K562 (cell line): Measurements from ENCODE around the gene MTA1. TPM values are rescaled to one million over a fixed set of nuclear protein-coding genes. Genes with fewer than 3 reads are reported as not detected.

Experiments used
- ATAC-seq: fragments of 200-7000 bp; cut with Tn5 transposase; 3 replicates; pipeline ENCODE4 v1.9.1; 2020; ENCODE audit warnings: moderate library complexity
- BruUV-seq: library from RNA; stranded (reverse); fragments of 400-500 nt; replicated peaks from 2 replicates; lab custom pipeline; 2021; lab: Mats Ljungman, UMichigan
- CTCF ChIA-PET: fragments of 300-600 bp; formaldehyde crosslinking; extraction: SDS; loops from one replicate; lab custom pipeline; 2021; ENCODE audit warnings: low intra/inter-chr PET ratio; lab: Yijun Ruan, JAX
- POLR2A ChIA-PET: fragments of 300-600, 350-650 bp; sonication (Branson Sonifier 250); formaldehyde crosslinking; extraction: SDS; loops from one replicate; lab custom pipeline; 2021; ENCODE audit warnings: antibody characterized with exemption, inconsistent platforms; lab: Yijun Ruan, JAX
- DNase-seq, 4 experiments: peaks; one replicate each; pipeline versions ENCODE4 v3.0.0 to v3.0.0-alpha.2; 2011 to 2018; ENCODE audit warnings: low spot score in 3 of 4, mixed read lengths in 3 of 4; ENCODE audit errors: extremely low read depth in 1 of 4
- FAIRE-seq: peaks from 2 replicates; lab custom pipeline; 2011; peaks lifted over from hg19 to GRCh38; lab: Jason Lieb, UNC
- H2AFZ ChIP-seq: 2 replicates; pipeline ENCODE4 v1.6.0; 2011; ENCODE audit warnings: low read depth, low read length, control low read depth, inconsistent platforms
- H3K27ac ChIP-seq: fragments of 200-600 bp; 3 replicates; pipeline ENCODE4 v1.8.0; 2011; ENCODE audit warnings: low read depth, mild to moderate bottlenecking, control low read depth, inconsistent platforms, low read length, moderate library complexity, mixed read lengths; ENCODE audit errors: extremely low read depth
- H3K27me3 ChIP-seq, 2 experiments: fragments of 300-600 bp in 1 of 2; 2 replicates in 1 of 2; 3 replicates in 1 of 2; pipeline versions ENCODE4 v1.6.0 to v1.8.0; 2011; ENCODE audit warnings: inconsistent platforms in 2 of 2, low read length in 2 of 2, mild to moderate bottlenecking in 1 of 2, mixed read lengths in 1 of 2, moderate library complexity in 1 of 2; ENCODE audit not compliant: control insufficient read depth in 2 of 2, insufficient read depth in 2 of 2
- H3K36me3 ChIP-seq: fragments of 300-600 bp; 3 replicates; pipeline ENCODE4 v1.8.0; 2011; ENCODE audit warnings: mild to moderate bottlenecking, low read length, inconsistent platforms; ENCODE audit not compliant: control insufficient read depth, insufficient read depth
- H3K4me1 ChIP-seq, 2 experiments: fragments of 200-600 bp in 1 of 2; replicated peaks in 1 of 2; 2 replicates in 1 of 2; 3 replicates in 1 of 2; pipeline versions ENCODE4 v1.5.1 to v1.8.0; 2011; ENCODE audit warnings: inconsistent platforms in 2 of 2, low read length in 2 of 2, mild to moderate bottlenecking in 1 of 2, mixed read lengths in 1 of 2, moderate library complexity in 1 of 2; ENCODE audit not compliant: control insufficient read depth in 2 of 2, insufficient read depth in 2 of 2
- H3K4me2 ChIP-seq: 2 replicates; pipeline ENCODE4 v1.6.1; 2011; ENCODE audit warnings: low read length, control low read depth, inconsistent platforms, mixed read lengths; ENCODE audit not compliant: insufficient read depth
- H3K4me3 ChIP-seq: fragments of 200-600 bp; sonication (generic), shearing (Covaris generic); 2 replicates; pipeline ENCODE4 v1.5.1; 2016; ENCODE audit warnings: control low read depth, inconsistent platforms
- H3K79me2 ChIP-seq: fragments of 200-600 bp; 3 replicates; pipeline ENCODE4 v1.8.0; 2011; ENCODE audit warnings: low read length, inconsistent platforms; ENCODE audit not compliant: control insufficient read depth, insufficient read depth
- H3K9ac ChIP-seq, 2 experiments: 2 replicates each; pipeline versions ENCODE4 v1.6.0 to v1.6.1; 2011; ENCODE audit warnings: low read depth in 2 of 2, low read length in 2 of 2, control low read depth in 1 of 2, inconsistent platforms in 1 of 2, mild to moderate bottlenecking in 1 of 2, mixed read lengths in 1 of 2; ENCODE audit not compliant: insufficient read depth in 1 of 2
- H3K9me1 ChIP-seq: one replicate; pipeline ENCODE4 v1.6.0; 2011; ENCODE audit warnings: inconsistent platforms, mild to moderate bottlenecking, low read length, moderate library complexity; ENCODE audit not compliant: control insufficient read depth, insufficient read depth
- H3K9me3 ChIP-seq: replicated peaks from 2 replicates; pipeline ENCODE4 v1.5.1; 2011; ENCODE audit warnings: low read depth, low read length, inconsistent platforms; ENCODE audit not compliant: control insufficient read depth, insufficient read depth
- H4K20me1 ChIP-seq: replicated peaks from 2 replicates; pipeline ENCODE4 v1.6.1; 2011; ENCODE audit warnings: low read length, inconsistent platforms, mixed read lengths; ENCODE audit not compliant: control insufficient read depth, insufficient read depth
- CAMTA2 ChIP-seq: fragments of 250-450 bp; sonication (Bioruptor Pico); conservative IDR thresholded peaks from 2 replicates; pipeline ENCODE4 v1.5.1; 2022
- WGBS: fragments of 100-300 bp; shearing (Covaris generic); methylation state at CpG from one replicate; pipeline ENCODE4 v1.1.6; 2016; ENCODE audit warnings: low coverage, mixed read lengths; ENCODE audit not compliant: insufficient coverage; ENCODE audit errors: missing lambda C conversion rate; 5-methylcytosine and 5-hydroxymethylcytosine counted together
- in situ Hi-C: fragments of 300-500 bp; cut with MboI; formaldehyde crosslinking; loops from 4 replicates; pipeline ENCODE4 v1.15.0; 2018; ENCODE audit warnings: inconsistent platforms, mixed read lengths
- intact Hi-C: fragments of 100-400 bp; cut with micrococcal nuclease; formaldehyde crosslinking; loops from 2 replicates; pipeline ENCODE4 v1.14.2; 2022
- polyA plus RNA-seq, 8 experiments: library from polyadenylated mRNA; depleted of rRNA in 4 of 8; stranded (reverse) in 5 of 8; unstranded in 3 of 8; fragments of >200 nt; fragmentation: Nextera tagmentation in 2 of 8; fragmentation: Illumina TruSeq in 1 of 8; extraction: Ambion mirVana in 2 of 8; extraction: Trizol in 1 of 8; gene quantifications; 2 replicates each; pipeline versions ENCODE4 v1.2.1 to v1.2.3, GENCODE V29; 2011 to 2014; ENCODE audit warnings: inconsistent platforms in 1 of 8, missing spikeins in 1 of 8
- total RNA-seq, 7 experiments: library from RNA; depleted of rRNA in 6 of 7; stranded (reverse); fragments of >200 nt in 6 of 7; fragmentation: Illumina TruSeq in 2 of 7; extraction: Trizol in 2 of 7; gene quantifications; 2 replicates each; pipeline versions ENCODE4 v1.2.1 to v1.2.3, GENCODE V29; 2011 to 2021; ENCODE audit warnings: low replicate concordance in 1 of 7
- TF ChIP-seq, protein P1 (sequence below), 3 experiments: fragments of 200-800 bp in 1 of 3; fragments of 250-450 bp in 1 of 3; fragments of 450-650 bp in 1 of 3; sonication (Bioruptor Pico) in 1 of 3; sonication (Bioruptor generic) in 1 of 3; formaldehyde crosslinking in 1 of 3; IDR thresholded peaks; 2 replicates each; pipeline versions ENCODE4 v1.6.1 to v1.8.0; 2016 to 2022; ENCODE audit warnings: mild to moderate bottlenecking in 2 of 3, missing genetic modification characterization in 2 of 3, missing compliant biosample characterization in 1 of 3, moderate library complexity in 1 of 3

MTA1 gene
- total and polyA plus RNA-seq, 9 of the 15 experiments (the other 6 are each of a cell fraction or from before 2014, with no cell fraction given), result 0.13 to 118 (median 32.3) TPM

DNA sequence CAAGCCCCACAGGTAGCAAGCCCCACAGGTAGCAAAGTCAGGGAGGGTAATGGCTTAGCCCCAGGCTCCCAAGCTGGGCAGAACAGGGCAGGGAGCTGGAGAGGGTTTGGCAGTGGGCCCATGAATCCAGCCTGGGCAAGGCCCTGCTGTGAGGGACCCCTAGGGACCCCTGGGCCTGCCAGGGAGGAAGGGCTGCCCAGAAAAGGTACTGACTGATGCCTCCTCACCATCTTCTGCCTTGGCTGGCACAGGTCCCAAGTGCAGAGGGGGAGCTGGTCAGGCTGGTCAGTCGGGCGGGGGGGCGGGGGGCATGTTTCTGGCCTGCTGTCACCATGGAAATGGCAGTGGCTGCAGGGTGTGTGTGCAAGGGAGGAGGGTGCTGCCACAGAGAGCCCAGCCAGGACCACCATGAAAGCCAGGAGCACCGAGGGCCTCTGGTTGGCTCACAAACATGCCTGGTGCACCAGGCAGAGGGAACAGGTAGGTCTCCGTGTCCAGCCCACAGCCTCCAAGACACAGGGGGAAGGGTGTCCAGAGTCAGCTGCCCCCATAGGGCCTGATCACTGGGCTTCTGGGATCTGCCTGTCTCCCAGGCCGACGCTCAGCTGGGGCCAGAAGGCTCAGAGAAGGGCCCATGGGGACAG, 53.5 kb downstream of the MTA1 start:
- Histone ChIP-seq H4K20me1 (no peaks in the 10 kb centered on the region; the same call in 1 of the 2 replicates), H3K4me2 (peak overlapping the region; percentile 63; the same call in 1 of the 2 replicates), H3K4me1 (peaks cover 0 to 91% of the 10 kb centered on the region in 2 experiments; a peak in 2 of 5 replicates), H3K4me3 (no peak overlapping the region; the same call in 1 of the 2 replicates), H3K9me3 (no peaks in the 10 kb centered on the region), H3K36me3 (peaks cover 14% of the 10 kb centered on the region; the same call in 1 of the 3 replicates), H3K79me2 (no peaks in the 10 kb centered on the region), H3K9me1 (no peaks in the 10 kb centered on the region), H2AFZ (0 out of 2 replicates have a peak overlapping the region, but pooled peaks have one; percentile 68), H3K27ac (no peak overlapping the region), H3K27me3 (peaks cover 0 to 7% of the 10 kb centered on the region in 2 experiments; a peak in 1 of 5 replicates), H3K9ac (peak overlapping the region in 1 of 2 experiments; percentile 87; a peak in 2 of 4 replicates)
- FAIRE-seq (no peak), DNase-seq (no peak), ATAC-seq (no peak)
- no TSS peak for BruUV-seq
- CTCF ChIA-PET, result no interaction called here
- POLR2A ChIA-PET, result interaction anchor here (1.0 to 1.9 kb wide), 2 partner anchors 7 to 11 kb away, joined by 3 to 8 read pairs; no protein-coding TSS in a partner anchor
- in situ Hi-C loops (no loop called here), intact Hi-C loops (loop anchor here (10.0 kb wide), 1 partner anchor 52 kb away; the partner anchor contains the start of gene TMEM121)
- TF ChIP-seq, protein P1, sequence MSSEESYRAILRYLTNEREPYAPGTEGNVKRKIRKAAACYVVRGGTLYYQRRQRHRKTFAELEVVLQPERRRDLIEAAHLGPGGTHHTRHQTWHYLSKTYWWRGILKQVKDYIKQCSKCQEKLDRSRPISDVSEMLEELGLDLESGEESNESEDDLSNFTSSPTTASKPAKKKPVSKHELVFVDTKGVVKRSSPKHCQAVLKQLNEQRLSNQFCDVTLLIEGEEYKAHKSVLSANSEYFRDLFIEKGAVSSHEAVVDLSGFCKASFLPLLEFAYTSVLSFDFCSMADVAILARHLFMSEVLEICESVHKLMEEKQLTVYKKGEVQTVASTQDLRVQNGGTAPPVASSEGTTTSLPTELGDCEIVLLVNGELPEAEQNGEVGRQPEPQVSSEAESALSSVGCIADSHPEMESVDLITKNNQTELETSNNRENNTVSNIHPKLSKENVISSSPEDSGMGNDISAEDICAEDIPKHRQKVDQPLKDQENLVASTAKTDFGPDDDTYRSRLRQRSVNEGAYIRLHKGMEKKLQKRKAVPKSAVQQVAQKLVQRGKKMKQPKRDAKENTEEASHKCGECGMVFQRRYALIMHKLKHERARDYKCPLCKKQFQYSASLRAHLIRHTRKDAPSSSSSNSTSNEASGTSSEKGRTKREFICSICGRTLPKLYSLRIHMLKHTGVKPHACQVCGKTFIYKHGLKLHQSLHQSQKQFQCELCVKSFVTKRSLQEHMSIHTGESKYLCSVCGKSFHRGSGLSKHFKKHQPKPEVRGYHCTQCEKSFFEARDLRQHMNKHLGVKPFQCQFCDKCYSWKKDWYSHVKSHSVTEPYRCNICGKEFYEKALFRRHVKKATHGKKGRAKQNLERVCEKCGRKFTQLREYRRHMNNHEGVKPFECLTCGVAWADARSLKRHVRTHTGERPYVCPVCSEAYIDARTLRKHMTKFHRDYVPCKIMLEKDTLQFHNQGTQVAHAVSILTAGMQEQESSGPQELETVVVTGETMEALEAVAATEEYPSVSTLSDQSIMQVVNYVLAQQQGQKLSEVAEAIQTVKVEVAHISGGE (CRISPR knock-in tag; IDR thresholded peaks at IDR 0.05), result peak in 1 of 3 experiments; percentile 48; a peak in 1 of 6 replicates
- no peak for TF ChIP-seq CAMTA2 (CRISPR knock-in tag)
- WGBS, result 15% methylated on average over 3 of the region's 7 CpGs
